GM23248 (cell line): ENCODE results near the gene HMGCLL1. TPM values are rescaled to one million over a fixed set of nuclear protein-coding genes. Genes with fewer than 3 reads are reported as not detected.

ENCODE experiments used
- DNase-seq: peaks from one replicate; pipeline ENCODE4 v3.0.0-alpha.2; 2015
- H2AFZ ChIP-seq: fragments of 200-600 bp; sonication (generic); 2 replicates; pipeline ENCODE4 v1.6.1; 2016; ENCODE audit warnings: antibody characterized with exemption
- H3F3A ChIP-seq: fragments of 200-600 bp; sonication (generic); 2 replicates; pipeline ENCODE4 v1.6.1; 2016; ENCODE audit warnings: mild to moderate bottlenecking, antibody characterized with exemption, mixed run types; ENCODE audit not compliant: insufficient read depth
- H3K27ac ChIP-seq: fragments of 200-600 bp; sonication (generic); 2 replicates; pipeline ENCODE4 v1.5.1; 2016; ENCODE audit warnings: mild to moderate bottlenecking
- H3K27me3 ChIP-seq: fragments of 200-600 bp; sonication (generic); replicated peaks from 2 replicates; pipeline ENCODE4 v1.6.1; 2016; ENCODE audit warnings: mild to moderate bottlenecking; ENCODE audit not compliant: insufficient read depth
- H3K36me3 ChIP-seq: fragments of 200-600 bp; sonication (generic); 2 replicates; pipeline ENCODE4 v1.6.1; 2016; ENCODE audit warnings: low read depth, mild to moderate bottlenecking
- H3K4me1 ChIP-seq: fragments of 200-600 bp; sonication (generic); 2 replicates; pipeline ENCODE4 v1.6.1; 2016; ENCODE audit warnings: mild to moderate bottlenecking; ENCODE audit not compliant: insufficient read depth
- H3K4me2 ChIP-seq: fragments of 200-600 bp; sonication (generic); one replicate; pipeline ENCODE4 v1.6.1; 2016; ENCODE audit warnings: mild to moderate bottlenecking; ENCODE audit not compliant: unreplicated experiment
- H3K4me3 ChIP-seq: fragments of 200-600 bp; sonication (generic); 2 replicates; pipeline ENCODE4 v1.5.1; 2016; ENCODE audit warnings: mild to moderate bottlenecking
- H3K79me2 ChIP-seq: fragments of 200-600 bp; sonication (generic); 2 replicates; pipeline ENCODE4 v1.6.1; 2016; ENCODE audit warnings: mild to moderate bottlenecking; ENCODE audit not compliant: insufficient read depth
- H3K9ac ChIP-seq: fragments of 200-600 bp; sonication (generic); 2 replicates; pipeline ENCODE4 v1.6.1; 2016; ENCODE audit warnings: mild to moderate bottlenecking
- H3K9me2 ChIP-seq: fragments of 200-600 bp; sonication (generic); 2 replicates; pipeline ENCODE4 v1.6.1; 2016; ENCODE audit warnings: mixed run types, mild to moderate bottlenecking, moderate library complexity; ENCODE audit not compliant: insufficient read depth
- H3K9me3 ChIP-seq: fragments of 200-600 bp; sonication (generic); one replicate; pipeline ENCODE4 v1.6.1; 2017; ENCODE audit warnings: low read depth
- H4K20me1 ChIP-seq: fragments of 200-600 bp; sonication (generic); 2 replicates; pipeline ENCODE4 v1.6.0; 2016; ENCODE audit not compliant: insufficient read depth
- EZH2 ChIP-seq: fragments of 200-600 bp; sonication (generic); IDR thresholded peaks from 2 replicates; pipeline ENCODE4 v1.6.1; 2018; ENCODE audit warnings: antibody characterized with exemption, mild to moderate bottlenecking; ENCODE audit not compliant: insufficient read depth, poor library complexity, severe bottlenecking
- EZH2phosphoT487 ChIP-seq: fragments of 200-600 bp; sonication (generic); IDR thresholded peaks from 2 replicates; pipeline ENCODE4 v1.6.1; 2018; ENCODE audit warnings: antibody characterized with exemption, moderate library complexity, mild to moderate bottlenecking, low read depth; ENCODE audit not compliant: insufficient read depth
- WGBS, 2 experiments: methylation state at CpG; one replicate each; pipeline ENCODE4 v1.1.6; 2015 to 2017; ENCODE audit warnings: low lambda C conversion rate in 2 of 2, low coverage in 1 of 2; ENCODE audit errors: missing lambda C conversion rate in 2 of 2; 5-methylcytosine and 5-hydroxymethylcytosine counted together
- in situ Hi-C: fragments of 300-500 bp; cut with MboI; formaldehyde crosslinking; loops from 2 replicates; pipeline ENCODE4 v1.15.0; 2020
- polyA plus RNA-seq: library from polyadenylated mRNA; unstranded; fragments of >200 nt; fragmentation: Nextera tagmentation; extraction: Ambion mirVana; gene quantifications from 2 replicates; pipeline ENCODE4 v1.2.1, GENCODE V29; 2016
- total RNA-seq: library from RNA; depleted of rRNA; stranded (reverse); fragments of >200 nt; shearing (Covaris generic); gene quantifications from 2 replicates; pipeline ENCODE4 v1.2.3, GENCODE V29; 2014

HMGCLL1 gene
- total and polyA plus RNA-seq, 2 experiments from 2014 or later: not detected

DNA sequence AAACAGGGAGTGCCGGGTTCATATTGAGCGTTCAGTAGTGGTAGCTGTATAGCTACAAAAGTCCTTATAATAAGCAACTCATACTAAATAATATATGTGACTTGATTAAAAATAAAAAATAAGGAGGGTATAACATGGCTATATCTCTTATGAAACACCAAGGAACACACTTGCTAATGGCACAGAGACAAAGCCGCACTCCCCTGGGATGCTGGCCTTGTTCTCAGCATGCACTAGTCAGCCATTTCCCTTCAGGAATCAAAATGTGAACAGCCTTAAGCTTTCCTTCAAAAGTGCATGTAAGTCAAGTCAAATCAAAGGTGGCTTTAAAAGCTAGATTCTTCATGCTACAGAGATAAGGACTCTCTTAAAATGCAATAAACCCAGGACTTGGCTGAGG is 9.4 kb downstream of the HMGCLL1 start:
- no peak for DNase-seq
- Histone ChIP-seq H3K4me2 (no peak overlapping the region), H3K79me2 (no peaks in the 10 kb centered on the region), H3K27me3 (0 out of 2 replicates have a peak, but pooled peaks cover 12% of the 10 kb centered on the region), H2AFZ (no peak overlapping the region), H3K9me2 (no peaks in the 10 kb centered on the region), H3K27ac (no peak overlapping the region), H3K9ac (no peak overlapping the region), H3K4me1 (no peaks in the 10 kb centered on the region), H3F3A (no peaks in the 10 kb centered on the region), H3K36me3 (no peaks in the 10 kb centered on the region), H3K9me3 (no peaks in the 10 kb centered on the region), H4K20me1 (no peaks in the 10 kb centered on the region), H3K4me3 (no peak overlapping the region)
- TF ChIP-seq EZH2 (no peak), EZH2phosphoT487 (no peak)
- 90 to 91% methylated on average over 3 of the region's 3 CpGs for WGBS, 2 experiments
- in situ Hi-C loops: no loop called here

GRCh38 chr6:55568808-55569439 is 10.1 kb downstream of the HMGCLL1 start:
- TF ChIP-seq EZH2phosphoT487 (no peak), EZH2 (no peak)
- no peaks in the 10 kb centered on the region for H3K4me1 ChIP-seq
- H3K9me2 ChIP-seq: no peaks in the 10 kb centered on the region
- no peak overlapping the region for H3K4me2 ChIP-seq
- no peak for DNase-seq
- H3F3A ChIP-seq: no peaks in the 10 kb centered on the region
- H3K36me3 ChIP-seq: no peaks in the 10 kb centered on the region
- WGBS, 2 experiments: 0% methylated on average over 1 of the region's 1 CpG
- no peak overlapping the region for H3K27ac ChIP-seq
- H3K9ac ChIP-seq: no peak overlapping the region
- no peaks in the 10 kb centered on the region for H3K9me3 ChIP-seq
- H3K79me2 ChIP-seq: no peaks in the 10 kb centered on the region
- H3K27me3 ChIP-seq: 0 out of 2 replicates have a peak, but pooled peaks cover 12% of the 10 kb centered on the region
- no peak overlapping the region for H2AFZ ChIP-seq
- no peak overlapping the region for H3K4me3 ChIP-seq
- H4K20me1 ChIP-seq: no peaks in the 10 kb centered on the region
- in situ Hi-C loops: no loop called here

DNA sequence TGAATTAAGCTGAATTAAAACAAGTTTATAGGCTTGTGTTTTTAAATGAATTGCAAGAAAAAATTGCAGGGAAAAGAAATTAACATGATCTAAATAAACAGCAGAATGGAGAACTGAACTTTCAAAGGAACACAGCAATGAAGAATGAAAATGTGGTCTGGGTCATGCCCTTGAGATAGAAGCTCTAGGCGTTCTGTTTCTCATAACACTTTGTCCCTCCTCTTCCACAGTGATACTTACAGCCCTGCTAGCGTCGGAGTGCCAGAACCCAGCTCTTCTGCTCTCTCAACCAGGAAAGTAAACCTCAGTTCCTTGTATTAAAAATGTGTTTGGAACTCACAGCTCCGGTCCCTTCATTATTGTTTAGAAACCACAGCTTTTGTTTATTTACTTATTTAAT is 11.4 kb downstream of the HMGCLL1 start:
- in situ Hi-C loops: no loop called here

DNA sequence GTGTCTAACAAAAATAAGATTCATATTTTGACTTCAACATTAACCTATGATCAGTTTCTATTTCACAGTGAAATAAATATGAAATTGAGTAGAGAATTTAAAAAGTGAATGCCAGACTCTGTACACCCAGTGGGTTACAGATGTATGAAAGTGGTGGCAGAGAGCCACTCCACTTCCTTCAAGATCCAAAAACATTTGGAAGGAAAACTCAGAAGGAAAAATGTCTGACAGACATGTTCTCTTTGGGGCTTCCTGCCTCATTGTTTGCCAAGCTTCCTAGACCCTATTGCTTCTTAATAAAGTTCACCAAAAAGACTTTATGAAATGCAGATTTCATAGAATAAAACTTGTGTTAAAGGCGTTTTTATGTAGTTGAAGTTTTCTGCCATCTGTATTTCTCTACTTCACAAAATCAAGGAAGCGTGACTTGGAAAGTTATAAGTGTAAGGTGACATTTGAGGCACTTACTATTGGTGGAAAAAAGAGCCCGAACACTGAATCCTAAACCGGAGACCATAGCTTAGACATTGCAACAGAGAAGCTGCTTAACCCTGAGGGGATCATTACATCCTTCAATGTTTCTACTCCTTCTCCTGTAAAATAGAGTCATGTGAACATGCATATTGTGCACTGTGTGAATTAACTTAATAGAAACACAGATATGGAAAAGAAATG is 12.8 kb downstream of the HMGCLL1 start:
- Histone ChIP-seq H3K4me2 (no peak overlapping the region), H3K27me3 (0 out of 2 replicates have a peak, but pooled peaks cover 12% of the 10 kb centered on the region), H4K20me1 (no peaks in the 10 kb centered on the region), H2AFZ (no peak overlapping the region), H3K9me3 (no peaks in the 10 kb centered on the region), H3K4me3 (no peak overlapping the region), H3K36me3 (no peaks in the 10 kb centered on the region), H3K79me2 (no peaks in the 10 kb centered on the region), H3K9me2 (no peaks in the 10 kb centered on the region), H3K9ac (no peak overlapping the region), H3K4me1 (no peaks in the 10 kb centered on the region), H3F3A (no peaks in the 10 kb centered on the region), H3K27ac (no peak overlapping the region)
- WGBS, 2 experiments: 17 to 28% methylated on average over 4 of the region's 4 CpGs
- in situ Hi-C loops: no loop called here
- TF ChIP-seq EZH2phosphoT487 (no peak), EZH2 (no peak)
- no peak for DNase-seq

More for the DNA sequence above, 11.4 kb downstream of the HMGCLL1 start:
- H3K27me3 ChIP-seq: 0 out of 2 replicates have a peak, but pooled peaks cover 12% of the 10 kb centered on the region
- no peak overlapping the region for H3K4me3 ChIP-seq
- WGBS, 2 experiments: 1 to 5% methylated on average over 4 of the region's 4 CpGs
- H3K79me2 ChIP-seq: no peaks in the 10 kb centered on the region
- no peaks in the 10 kb centered on the region for H3K4me1 ChIP-seq
- H3K36me3 ChIP-seq: no peaks in the 10 kb centered on the region
- no peaks in the 10 kb centered on the region for H3F3A ChIP-seq
- no peak overlapping the region for H2AFZ ChIP-seq
- no peaks in the 10 kb centered on the region for H3K9me3 ChIP-seq
- H3K9ac ChIP-seq: no peak overlapping the region
- no peak overlapping the region for H3K27ac ChIP-seq
- no peaks in the 10 kb centered on the region for H3K9me2 ChIP-seq
- DNase-seq: no peak
- H3K4me2 ChIP-seq: no peak overlapping the region
- no peak for TF ChIP-seq EZH2
- no peaks in the 10 kb centered on the region for H4K20me1 ChIP-seq
